Ureter (tissue), 1 donor: Measurements from ENCODE around the gene TRIO. TPM values are rescaled to one million over a fixed set of nuclear protein-coding genes. Genes with fewer than 3 reads are reported as not detected.

Experiments used
- DNase-seq: peaks from one replicate; pipeline ENCODE4 v3.0.0-alpha.2; 2020; ENCODE audit warnings: low spot score
- total RNA-seq: library from RNA; stranded (reverse); gene quantifications from one replicate; pipeline ENCODE4 v1.2.4, GENCODE V29; 2023
- donor health status: DM: yes; HTN: yes; CAD: no.

TRIO gene
- total RNA-seq, 1 donor from 2014 or later: 216 TPM

DNA sequence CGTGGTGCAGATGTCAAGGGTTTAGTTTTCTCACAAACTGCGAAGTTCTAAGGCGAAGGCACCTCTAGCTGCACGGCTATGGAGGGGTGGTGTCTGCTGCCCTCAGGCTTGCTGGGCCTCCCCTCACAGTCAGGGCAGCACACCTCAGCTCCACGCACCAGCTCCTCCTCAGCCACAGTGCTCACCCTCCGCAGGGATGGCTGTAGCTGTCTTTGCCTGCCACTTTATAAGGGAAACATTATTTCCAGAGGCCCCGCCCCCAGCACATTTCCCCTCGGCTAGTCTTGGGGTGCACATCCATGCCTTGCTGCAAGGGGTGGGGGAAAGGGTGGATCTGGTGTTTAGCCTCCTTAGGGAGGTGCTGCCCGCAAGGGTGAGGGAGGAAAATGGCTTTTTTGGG is 154.6 kb downstream of the TRIO start:
- DNase-seq: no peak

DNA sequence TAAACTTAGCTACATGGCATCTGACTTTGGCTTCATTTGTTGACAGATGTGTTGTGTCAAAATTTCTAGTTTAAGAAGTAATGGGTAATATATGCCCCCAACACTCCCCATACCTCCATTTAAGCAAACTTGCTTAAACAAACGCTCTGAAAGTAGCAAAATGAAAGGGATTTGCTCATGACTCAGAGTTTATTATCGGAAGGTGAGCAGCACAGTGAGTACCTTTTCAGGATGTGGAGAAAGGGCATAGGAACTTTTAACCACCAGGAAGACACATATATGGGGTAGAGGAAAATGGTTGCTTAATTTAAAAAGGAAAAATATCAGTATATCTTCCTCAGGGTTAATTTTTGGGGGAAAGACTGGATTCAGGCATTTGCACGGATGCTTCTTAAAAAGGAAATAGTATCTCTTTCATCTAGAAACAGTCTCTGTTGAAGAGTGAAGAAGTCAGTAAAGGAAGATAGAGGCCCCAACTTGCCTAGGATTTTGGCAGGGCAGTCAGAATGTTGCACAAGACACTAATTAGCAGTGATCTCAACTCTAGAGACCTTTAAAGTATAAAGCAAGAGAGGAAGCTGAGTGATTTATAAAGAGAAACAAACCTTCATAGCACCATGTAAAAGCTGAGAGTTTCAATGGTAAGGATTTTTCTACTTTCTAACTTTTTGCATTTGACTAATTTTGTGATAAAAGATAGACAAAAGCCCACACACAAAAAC is 155.1 kb downstream of the TRIO start:
- DNase-seq: no peak

DNA sequence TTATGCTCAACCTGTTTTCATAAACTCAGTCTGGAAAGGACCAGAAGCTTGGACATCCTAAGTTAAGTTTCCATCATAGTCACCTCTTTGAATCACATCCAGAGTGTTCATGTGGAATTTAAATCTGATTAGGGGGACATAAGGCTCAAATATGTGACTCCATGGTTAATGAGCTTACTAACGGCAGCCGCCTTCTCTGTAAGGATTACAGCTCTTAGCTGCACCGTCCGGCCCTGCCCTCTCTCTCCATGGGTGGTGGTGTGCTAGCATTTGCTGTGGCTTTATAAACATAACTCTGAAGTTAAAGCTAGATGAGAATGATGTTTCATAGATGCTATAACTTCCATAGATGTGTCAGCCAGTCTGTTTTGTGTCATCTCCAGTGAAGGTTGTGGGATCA is 156.5 kb downstream of the TRIO start:
- DNase-seq: no peak

DNA sequence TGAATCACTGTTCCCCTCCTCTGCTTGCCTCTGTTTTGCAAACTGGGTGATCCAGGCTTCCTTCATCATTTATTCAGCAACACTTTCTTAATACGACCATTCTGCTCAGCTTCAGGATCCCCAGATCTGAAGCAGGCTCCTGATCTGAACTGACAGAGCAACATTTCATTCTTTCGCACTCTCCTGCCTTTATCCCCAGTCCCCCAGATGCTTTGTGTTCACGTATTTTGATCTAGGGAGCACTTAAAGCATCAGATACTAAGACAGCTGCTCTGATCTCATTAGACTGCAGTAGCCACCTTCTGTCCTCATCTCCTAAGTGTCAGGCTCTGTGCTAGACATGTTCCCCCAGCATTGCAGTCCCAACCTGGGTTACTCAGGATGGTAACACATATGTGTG is 158.0 kb downstream of the TRIO start:
- no peak for DNase-seq

DNA sequence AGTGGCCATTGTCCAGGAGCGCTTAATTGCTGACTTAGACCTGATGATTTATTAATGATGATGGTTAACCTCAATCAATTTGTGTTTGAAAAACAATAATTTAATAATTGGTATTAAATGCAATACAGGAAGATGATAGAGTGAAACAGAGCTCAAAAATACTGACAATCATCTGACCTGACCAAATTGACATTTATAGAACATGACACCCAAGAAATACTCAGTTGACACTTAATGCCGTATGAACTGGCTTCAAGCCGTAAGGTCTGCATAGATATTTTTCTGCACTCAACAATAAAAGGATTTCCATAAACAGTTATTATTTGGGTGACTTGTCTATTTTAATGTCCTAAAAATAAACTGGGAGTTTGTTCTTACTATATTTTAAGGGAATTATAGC is 159.2 kb downstream of the TRIO start:
- no peak for DNase-seq

DNA sequence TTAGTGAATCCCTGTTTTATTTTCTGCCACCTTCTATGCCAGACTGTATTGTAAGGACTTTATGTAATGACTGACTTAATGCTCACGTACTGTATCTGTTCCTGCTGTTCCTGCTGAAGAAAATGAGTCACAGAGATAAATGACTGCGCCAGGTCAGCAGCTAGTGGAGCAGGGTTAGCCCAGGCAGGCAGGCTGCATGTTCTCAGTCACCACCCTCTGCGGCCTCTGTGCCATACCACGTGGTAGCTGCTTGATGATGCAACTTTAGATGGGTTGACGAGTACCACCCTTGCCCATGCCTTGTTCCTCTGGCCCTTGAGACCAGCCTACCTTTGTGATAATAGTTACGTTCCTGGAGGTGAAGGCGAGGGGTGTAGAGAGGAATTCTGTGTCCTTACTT is 161.9 kb downstream of the TRIO start:
- DNase-seq: peak; percentile 61

DNA sequence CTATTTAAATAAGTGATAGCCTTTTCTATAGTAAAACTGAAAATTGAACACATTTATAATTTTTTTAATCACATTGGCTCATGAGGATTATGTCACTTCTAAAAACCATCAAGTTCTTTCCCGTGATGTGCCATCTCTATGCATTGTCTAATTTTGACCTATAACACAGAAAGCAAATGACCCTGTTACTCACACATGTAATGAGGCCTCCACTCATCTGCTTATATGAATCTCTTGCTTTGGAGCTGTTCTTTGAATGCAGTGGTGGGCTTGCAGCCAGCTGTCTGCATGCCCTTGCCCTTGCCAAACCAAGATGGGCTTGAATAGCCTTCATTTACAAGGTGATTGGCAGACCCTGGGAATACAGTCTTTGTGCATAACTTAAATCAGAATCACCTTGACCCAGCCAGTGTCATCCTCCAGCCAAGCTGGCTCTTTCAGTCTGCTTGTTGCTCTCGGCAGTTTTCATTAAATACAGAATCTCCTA is 163.2 kb downstream of the TRIO start:
- DNase-seq: no peak

DNA sequence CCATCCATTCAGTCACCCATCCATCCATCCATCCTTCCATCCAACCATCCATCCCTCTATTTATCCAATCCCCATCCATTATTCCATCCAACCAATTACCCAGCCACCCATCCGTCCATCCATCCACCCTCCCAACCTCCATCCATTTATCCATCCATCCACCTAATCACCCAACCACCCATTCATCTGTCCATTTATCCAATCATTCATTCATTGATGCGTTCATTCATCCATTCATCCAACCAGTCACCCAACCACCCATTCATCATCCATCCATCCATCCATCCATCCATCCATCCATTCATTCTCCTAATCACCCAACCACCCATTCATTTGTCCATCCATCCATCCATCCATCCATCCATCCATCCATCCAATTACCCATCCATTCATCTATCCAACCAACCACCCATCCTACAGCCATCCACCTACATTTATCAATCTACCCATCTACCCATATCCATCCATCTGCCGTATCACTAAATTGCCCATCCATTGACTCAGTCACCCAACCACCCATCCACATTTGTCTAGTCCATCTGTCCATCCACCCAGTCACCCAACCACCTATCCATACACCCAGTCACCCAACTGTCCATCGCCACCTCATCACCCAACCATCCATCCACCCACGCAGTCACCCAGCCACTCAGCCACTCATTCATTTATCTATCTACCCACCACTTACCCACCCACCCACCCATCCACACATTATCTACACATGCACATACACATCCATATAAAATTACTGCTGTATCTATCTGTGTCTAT is 165.4 kb downstream of the TRIO start:
- no peak for DNase-seq

DNA sequence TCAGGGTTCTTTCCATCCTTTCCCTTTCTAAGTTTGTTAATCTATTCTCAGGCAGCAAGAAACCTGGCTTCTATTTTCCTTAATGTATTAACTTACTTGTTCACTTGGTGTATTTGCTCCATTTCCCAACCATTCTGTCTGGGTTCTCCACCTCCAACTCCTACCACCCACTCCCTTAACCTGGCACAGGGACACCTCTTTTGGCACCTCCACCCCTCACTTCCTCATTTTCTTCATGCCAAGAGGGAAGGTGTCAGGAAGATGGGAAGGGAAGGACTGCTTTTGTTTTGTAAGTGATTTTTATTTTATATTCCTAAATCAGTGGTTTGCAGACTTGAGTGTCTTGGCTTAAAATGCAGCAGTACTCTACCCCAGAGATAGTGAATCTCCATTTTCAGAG is 166.1 kb downstream of the TRIO start:
- DNase-seq: no peak

DNA sequence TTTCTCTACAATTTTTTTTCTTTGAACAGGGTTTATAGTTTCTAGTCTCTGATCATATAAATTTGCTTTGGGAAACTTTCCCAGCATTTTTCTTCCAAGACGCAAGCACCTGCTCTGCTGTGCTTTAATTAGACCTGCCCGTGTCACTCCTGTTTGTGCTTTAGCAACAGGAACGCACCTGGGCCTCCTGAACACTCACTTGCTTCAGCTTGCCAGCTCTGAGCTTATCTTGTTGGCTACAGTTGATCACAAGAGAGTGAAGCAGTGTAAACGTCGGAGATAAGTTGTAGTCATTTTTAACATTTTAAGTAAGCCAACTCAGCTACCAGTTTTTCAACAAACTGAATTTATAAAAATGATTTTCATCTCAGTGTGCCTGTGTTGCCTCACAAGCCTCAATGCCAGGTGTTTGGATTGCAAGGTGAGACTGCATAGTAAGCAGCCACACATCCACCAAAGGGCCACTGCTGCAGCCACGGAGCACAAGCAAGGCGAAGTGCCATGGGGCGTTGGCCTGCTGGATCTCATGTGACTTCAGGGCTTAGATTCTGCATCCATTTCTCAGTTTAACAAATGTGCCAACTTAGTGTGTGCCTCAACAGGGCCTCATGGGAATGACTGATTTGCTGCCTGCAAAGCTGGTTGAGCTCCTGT is 166.9 kb downstream of the TRIO start:
- no peak for DNase-seq

DNA sequence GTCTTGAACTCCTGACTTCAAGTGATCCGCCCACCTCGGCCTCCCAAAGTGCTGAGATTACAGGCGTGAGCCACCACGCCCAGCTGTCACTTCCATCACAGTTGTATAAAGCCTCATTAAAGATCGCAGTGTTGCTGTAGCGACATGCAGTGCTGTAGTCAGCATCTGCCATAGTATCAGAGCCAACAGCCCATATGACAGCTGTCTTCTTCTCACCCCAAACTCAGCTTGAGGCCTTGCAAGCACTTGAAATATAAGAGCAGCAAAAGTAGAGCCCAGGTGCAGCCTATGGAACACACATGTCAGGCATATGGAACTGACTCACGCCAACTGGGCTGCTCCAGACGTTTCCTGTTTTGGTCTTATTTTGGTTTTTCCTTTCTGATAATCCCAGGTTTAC is 167.8 kb downstream of the TRIO start:
- no peak for DNase-seq

DNA sequence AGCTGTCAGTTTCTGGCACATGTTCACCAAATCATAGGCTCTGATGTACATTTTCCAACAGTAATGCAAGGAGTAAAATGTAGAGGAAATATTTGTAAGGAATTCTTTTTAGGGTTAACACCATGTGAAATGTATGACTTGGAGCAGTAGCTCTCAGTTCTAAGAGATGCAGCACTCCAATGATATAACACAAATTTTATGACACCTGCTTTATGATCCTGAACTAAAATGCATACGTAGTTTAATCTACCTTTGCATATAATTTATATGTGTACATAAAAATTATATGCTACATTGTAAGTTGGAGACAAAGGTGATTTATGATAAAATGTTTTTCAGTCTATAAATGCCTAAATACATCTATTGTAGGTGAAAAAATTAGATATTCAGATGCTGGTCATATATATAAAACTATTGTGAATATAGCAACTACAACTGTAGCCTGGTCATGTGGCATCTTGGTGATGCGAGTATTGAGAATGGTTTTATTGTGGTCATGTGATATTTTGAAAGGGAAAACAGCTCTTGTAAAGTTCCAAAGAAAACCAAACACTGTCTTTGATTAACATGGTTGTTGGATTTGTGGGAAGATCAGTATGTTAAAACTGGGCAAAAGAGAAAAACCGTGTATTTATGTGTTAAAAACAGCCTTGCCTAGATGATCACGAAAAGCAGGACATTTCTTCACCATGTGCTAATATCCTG is 171.0 kb downstream of the TRIO start:
- DNase-seq: no peak

DNA sequence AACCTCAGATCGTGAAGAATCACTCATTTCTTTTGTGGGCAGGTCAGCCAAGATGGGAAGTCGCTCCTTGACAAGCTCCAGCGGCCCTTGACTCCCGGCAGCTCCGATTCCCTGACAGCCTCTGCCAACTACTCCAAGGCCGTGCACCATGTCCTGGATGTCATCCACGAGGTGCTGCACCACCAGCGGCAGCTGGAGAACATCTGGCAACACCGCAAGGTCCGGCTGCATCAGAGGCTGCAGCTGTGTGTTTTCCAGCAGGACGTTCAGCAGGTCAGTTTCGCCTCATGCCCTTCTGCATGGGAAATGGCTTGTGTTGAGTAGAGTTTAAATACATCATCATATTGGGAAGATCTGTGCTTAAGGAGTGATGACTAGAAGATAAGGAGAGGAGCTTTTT is 173.3 kb downstream of the TRIO start:
- no peak for DNase-seq

DNA sequence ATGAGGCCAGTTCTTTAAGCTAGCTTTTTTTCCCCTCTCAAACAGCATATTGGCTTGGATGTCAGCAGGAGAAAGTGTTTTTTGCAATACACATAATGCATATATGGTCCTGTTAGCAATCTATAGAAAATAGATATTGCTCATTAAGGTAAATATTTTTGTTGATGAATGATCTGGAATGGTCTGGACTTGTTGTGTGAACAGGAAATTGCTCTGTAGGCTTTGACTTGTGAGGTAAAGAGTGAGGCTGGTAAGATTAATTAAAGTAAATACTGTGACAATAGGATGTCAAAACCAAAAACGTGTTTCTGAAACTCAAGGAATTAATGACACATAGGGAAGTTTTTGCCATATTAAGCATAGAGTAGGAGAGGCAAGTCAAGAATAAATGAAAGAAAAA is 176.0 kb downstream of the TRIO start:
- no peak for DNase-seq

DNA sequence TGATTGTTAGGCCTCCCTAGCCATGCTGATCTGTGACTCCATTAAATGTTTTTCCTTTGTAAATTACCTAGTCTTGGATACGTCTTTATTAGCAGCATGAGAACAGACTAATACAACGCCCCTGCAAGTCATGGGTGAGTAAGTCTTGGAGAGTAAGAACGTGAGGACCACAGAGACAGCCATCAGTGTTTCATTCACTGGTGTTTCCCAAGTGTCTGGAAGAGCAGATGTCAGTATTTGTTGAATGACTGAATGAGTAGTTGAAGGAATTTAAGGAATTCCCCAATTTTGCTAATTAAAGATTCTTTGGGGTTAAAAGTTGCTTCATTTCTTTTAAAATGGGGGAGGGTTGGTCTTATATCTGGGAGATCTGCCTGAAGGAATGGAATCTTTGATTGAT is 178.8 kb downstream of the TRIO start:
- DNase-seq: no peak

DNA sequence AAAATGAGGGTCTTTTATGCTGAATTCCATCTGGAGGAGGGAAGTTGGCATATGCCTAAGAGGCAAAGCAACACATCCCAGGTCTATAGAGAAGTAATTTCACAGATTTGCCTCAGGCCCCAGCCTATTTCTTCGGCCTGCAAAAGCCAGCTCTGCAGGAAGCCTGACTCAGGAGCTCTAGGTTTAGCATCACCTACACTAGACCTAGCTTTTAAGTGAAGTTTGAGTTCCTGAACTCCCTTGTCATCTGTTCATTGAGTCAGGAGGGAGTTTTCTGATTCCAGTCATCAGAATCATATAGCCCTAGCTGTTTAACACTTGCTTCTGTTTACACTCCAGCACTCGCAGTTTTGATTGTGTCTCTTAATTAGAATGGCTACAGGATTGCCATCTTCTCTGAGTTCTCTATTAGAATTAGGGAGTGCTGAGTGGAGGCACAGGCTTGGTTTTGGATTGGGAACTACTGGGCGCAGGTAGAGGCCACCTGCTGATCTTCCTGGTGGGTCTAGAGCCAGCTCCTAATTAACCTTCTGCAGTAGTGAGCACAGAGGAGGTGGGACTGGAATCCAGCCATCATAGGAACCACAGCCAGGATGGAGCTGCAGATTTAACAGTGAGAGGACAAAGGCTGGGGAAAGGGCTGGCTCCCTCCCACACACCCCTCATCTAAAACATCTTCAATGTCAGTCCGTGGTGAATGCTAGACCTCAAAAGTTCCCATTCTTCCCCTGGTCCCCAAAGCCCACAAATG is 179.5 kb downstream of the TRIO start:
- DNase-seq: no peak

DNA sequence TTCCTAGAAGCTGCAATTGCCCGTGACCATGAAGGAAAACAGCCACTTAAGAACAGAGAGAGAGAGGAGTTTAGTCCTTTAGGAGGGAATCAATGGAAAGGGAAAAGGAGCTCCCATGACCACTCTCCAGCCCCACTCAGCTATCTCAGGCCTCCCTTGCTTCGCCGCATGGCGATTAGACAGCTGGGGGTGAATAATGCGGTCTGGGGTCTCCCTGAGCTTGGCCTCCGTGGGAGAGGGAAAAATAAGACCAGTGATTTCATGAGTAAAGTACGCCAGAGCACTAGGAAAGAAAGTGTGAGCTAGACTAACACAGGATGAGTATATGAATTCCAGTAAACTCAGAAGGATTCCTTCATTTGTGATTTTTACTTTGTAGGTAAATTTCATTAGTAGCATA is 180.3 kb downstream of the TRIO start:
- no peak for DNase-seq

DNA sequence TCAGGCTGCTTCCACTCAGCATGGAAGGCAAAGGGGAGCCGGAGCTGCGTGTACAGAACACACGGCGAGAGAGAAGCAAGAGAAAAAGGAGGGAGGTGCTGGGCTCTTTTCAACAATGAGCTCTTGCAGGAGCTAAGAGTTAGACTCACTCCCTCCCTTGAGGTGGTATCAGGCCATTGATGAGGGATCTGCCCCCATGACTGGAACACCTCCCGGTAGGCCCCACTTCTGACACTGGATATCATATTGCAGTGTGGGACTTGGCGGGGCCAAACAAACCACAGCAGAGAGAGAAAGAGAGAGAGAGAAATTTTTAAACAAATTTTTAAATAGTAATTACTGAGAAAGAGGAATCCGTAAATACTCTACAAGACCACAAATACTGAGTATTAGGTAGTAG is 182.2 kb downstream of the TRIO start:
- no peak for DNase-seq

DNA sequence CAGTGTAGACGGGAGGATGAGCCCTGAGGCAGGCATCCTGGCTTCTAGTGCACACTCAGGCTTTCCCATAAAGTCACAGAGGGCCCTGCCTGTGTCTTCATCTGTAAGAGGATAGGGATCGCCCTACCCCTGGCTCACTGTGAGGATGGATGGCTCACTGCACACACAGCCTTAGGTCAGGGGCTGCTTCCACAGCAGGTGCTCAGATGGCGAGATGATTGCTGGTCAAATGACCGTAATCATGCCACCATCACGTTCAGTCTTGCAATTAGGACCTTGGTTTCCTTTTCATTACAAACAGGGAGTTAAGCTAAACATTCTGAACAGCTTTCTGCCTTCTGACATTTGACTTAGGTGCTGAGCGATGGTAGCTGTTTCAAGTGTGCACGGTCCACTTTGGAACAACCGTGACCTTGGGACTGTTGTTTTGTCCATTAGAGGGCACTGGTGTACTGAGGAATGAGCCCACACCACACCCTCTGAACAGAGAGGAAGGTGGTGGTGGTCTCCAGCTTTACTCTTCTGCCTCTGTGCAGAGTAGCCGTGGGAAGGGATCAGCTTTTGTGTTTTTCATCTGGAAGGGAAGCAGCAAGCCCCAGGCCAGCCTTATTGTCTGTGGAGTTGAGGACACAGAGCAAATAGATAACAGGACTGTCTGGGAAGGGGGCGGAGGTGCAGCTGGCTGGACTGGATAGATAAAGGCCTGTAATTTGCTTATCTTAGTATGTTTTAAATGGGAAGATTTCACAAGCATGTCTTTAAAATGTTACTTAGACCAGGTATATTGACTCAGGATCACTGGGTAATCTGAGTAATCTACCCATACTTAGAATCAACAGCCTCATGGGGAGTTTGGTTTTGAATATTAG is 183.1 kb downstream of the TRIO start:
- no peak for DNase-seq

DNA sequence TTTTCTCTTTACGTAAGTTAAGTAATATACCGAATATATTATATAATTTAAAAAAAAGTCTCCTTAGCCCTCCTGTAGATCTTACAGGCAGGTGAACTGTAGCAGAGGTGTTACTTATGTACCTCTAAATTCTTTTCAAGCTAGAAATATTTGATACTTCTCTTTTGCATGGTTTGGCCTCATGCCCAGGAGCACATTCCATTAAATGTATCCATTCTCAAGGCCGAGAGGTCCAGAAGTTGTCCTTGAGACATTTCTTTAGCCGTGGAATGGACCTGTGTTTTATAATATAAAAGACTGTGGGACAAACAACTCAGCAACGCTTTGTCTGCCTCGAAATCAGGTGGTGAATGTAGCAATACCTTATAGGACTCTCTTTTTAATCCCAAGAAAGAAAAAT is 184.5 kb downstream of the TRIO start:
- DNase-seq: no peak

DNA sequence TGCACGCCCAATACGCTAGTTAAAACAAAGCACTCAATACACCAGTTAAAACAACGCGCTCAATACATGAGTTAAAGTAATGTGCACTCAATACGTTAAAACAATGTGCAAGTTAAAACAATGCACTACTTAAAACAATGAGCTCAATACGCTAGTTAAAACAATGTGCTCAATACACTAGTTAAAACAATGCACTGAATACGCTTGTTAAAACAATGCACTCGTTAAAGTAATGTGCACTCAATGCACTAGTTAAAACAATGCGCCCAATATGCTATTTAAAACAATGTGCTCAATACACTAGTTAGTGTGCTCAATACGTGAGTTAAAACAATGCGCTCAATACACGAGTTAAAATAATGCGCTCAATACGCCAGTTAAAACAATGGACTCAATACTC is 185.0 kb downstream of the TRIO start:
- no peak for DNase-seq
